Midbrain (tissue), 1 donor: ENCODE data around the gene RHPN2.
"Not testable (repeated sequence)": the region's sequence is repeated elsewhere in the genome, so short reads cannot be mapped to it uniquely, and the experiment has no call there.

Source experiments
- DNase-seq: peaks from one replicate; lab custom pipeline; 2025; lab: John Stamatoyannopoulos, UW

RHPN2 gene

GRCh38 chr19:32977280-32977679 is 87.4 kb downstream of the RHPN2 start:
- no peak for DNase-seq

- DNase-seq, result peak; percentile 72
These were observed 88.4 kb downstream of the RHPN2 start for GRCh38 chr19:32976223-32976805.

DNA sequence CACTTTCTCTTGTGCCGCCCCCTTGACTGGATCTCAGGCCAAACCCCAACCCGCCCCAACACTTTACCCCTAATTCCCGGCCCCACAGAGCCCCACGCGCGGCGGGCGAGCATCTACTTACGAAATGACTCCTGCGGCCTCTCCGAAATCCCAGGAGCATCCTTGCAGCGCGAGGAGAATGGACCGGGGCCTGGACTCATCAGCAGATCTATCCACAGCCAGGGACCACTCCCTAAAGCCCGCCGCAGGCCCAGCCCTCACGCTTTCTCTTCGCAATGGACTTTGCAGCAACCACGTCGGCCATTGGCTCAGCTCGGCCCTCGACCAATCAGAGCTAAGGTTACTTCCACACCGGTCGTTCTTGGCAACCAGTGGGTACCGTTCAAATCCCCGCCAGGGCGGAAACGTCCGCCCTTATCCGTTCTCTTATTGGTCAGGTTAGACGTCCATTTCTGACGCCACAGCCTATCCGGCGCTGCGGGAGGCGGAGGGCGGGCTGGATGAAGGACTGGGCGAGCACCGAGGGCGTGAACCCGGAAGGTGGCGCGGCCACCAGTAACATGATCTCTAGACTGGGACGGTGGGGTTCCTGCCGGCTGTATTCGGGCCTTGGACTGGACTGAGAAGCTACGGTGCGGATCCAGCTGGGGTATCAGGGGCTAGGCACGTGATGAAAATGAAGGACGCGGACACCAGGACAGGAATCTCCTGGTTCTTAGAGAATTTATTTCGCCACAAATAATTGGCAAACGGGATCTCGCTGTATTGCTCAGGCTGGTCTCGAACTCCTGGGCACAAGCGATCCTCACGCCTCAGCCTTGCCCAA is 92.8 kb downstream of the RHPN2 start, which contains the start of the genes CEP89 and FAAP24:
TSS of gene CEP89 (minus strand) at position 244 of the 826 bp plus-strand sequence. CDS start at position 160, 84 bp downstream.
TSS of gene FAAP24 (plus strand) at position 528 of the 826 bp plus-strand sequence. CDS start 955 bp downstream, outside the sequence.
- DNase-seq, result peak; percentile 100

- no peak for DNase-seq
These were observed 93.6 kb downstream of the RHPN2 start for GRCh38 chr19:32971012-32971595.

- no peak for DNase-seq
These were observed 95.1 kb downstream of the RHPN2 start for GRCh38 chr19:32969549-32969948.

GRCh38 chr19:32966750-32967149 is 97.9 kb downstream of the RHPN2 start:
- no peak for DNase-seq

DNA sequence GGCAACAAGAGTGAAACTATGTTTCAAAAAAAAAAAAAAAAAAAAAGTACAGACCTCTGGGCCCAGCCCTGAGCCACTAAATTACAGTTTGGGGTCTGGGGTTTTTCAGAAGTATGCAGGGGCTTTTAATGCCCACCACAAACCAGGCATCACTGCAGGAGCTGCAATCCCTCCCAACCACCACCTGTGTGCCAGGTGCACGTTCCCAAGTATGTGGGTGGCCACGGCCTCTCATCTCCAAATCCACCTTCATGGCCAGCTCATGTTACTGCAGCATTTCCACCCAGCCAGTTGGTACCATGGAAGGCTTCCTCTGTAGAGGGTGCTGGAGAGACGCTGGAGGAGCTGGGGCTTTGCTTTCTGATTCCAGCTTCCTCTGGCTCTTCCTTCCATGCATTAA is 119.4 kb downstream of the RHPN2 start:
- no peak for DNase-seq

- DNase-seq, result not testable (repeated sequence)
These were observed 123.4 kb downstream of the RHPN2 start for GRCh38 chr19:32941273-32941672.

DNA sequence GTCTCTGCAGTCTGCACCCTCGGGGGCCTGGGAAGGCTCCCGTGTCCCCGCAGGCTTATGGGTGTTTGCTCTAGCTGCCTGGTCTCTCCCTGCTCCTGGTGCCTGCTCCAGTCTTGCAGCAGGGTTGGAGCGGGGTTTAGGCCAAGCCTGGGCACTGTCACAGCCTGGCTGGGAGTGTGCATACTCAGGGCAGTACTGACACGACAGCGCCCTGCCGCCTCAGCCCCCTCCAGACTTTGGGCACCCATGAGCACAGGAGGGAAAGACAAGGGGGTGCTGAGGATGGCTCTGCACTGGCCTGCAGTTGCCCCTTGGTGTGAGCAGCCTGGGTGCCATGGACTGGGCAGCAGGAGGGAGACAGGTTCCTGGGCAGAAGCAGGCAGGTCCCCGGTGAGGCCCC is 128.6 kb downstream of the RHPN2 start:
- no peak for DNase-seq

- DNase-seq, result no peak
These were observed 129.1 kb downstream of the RHPN2 start for GRCh38 chr19:32935629-32936028.

DNA sequence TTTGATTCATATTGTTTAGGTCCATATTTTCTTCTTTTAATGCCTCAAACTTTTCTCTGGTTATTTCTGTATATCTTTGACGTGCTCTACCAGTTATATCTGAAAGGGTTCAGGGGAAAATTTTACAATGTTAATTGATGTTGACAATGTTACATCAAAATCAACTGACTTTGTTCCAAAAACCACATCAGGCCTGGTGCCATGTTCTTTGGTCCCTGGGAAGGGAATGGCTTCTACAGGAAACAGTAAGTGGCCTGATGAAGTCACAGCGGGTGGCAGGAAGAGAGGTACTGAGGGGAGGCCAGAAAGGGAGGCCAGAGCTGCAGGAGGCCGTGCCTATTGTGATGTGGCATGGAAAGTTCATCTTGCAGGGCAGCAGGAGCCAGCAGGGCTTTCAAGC is 131.1 kb downstream of the RHPN2 start:
- DNase-seq, result no peak

DNA sequence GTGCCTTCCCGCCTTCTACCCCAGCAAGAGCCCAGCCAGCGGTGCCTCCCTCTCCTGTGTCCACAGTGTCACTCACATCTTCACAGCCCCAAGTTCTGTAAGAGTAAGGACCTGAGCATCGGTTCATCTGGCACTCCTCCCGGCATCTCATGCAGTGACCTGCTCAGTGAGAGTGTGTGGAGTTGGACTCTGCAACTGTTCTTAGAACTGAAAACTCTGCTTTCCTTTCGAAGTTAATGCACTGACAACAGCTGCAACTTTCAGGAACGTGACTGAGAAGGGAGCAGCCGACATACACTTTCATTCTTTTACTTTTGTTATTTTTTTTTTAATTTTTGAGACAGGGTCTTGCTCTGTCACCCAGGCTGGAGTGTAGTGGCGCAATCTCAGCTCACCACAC is 134.1 kb downstream of the RHPN2 start:
- DNase-seq, result no peak

GRCh38 chr19:32928806-32929205 is 135.9 kb downstream of the RHPN2 start:
- no peak for DNase-seq
